Cardiac septum (tissue), 1 donor: ENCODE results near the gene BANF2. TPM values are rescaled to one million over a fixed set of nuclear protein-coding genes. Genes with fewer than 3 reads are reported as not detected.
"Not testable (repeated sequence)": the region's sequence is repeated elsewhere in the genome, so short reads cannot be mapped to it uniquely, and the experiment has no call there.

Experiments used
- DNase-seq: peaks from one replicate; pipeline ENCODE4 v3.0.0-alpha.2; 2020; ENCODE audit warnings: low spot score
- intact Hi-C: fragments of 100-400 bp; cut with DNase I; formaldehyde crosslinking; loops from one replicate; pipeline ENCODE4 v1.14.0; 2022
- total RNA-seq: library from RNA; stranded (reverse); fragmentation: NEBNext Ultra II Directional; extraction: Animal tissue kit (Norgen Biotek cat#: 25700); gene quantifications from one replicate; pipeline ENCODE4 v1.2.1, GENCODE V29; 2021
- donor health status: DM: no; HTN: no; CAD: no.

Gene BANF2
- total RNA-seq, 1 donor from 2014 or later, result not detected

DNA sequence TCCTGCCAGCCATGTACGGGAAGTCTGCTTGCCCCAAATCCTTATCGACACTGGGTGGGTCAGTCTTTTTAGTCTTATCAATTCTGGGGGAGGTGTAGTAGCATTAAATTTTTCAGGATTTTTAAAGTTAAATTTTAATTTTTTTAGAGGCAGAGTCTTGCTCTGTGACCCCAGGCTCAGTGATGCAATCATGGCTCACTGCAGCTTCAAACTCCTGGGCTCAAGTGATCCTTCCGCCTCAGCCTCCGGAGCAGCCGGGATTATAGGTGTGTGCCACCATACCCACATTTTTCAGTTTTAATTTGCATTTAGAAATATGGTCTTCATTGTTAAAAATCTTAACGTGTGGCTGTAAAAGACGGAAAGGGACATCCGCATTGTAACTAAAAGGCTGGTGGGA lies 51.9 kb downstream of the BANF2 start:
- intact Hi-C loops, result loop anchor here (5.0 kb wide), 1 partner anchor 131 kb away; no protein-coding TSS in a partner anchor
- DNase-seq, result no peak

DNA sequence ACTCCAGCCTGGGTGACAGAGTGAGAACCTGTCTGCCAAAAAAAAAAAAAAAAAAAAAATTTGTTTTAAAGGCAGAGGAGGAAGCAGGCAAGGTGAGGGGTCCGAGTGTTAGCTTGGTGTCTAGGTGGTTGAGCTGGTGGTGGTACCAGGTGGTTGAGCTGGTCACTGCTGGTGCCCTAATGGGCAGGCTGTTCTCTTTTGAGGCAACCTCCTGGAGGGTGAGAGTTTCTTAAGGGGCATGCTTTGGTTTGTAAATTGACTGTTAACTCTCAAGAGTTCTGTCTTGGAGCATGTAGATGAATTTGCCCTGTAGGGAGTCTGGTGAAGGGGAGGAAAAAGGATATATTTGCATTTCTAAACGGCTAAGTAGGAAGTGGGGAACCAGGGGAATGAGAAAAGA lies 52.7 kb downstream of the BANF2 start:
- no peak for DNase-seq
- intact Hi-C loops, result loop anchor here (5.0 kb wide), 1 partner anchor 130 kb away; no protein-coding TSS in a partner anchor

DNA sequence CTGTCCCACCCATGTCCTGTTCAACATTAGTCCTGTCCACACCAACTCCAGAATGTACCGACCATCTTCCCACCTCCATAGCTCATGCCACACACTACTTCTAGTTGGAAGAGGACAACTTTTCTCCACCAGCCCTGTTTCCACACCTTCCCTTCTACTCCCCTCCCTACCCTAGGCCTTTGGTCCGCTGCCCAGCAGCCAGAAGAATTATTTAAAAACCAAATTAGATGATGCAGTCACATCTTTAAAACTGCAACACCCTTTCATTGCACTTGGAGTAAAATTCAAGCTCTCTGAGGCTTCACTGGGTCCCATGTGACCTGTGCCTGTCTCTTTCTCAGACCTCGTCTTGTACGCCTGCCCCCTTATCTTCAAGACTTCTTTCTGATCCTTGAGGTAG lies 53.8 kb downstream of the BANF2 start:
- intact Hi-C loops, result loop anchor here (5.0 kb wide), 1 partner anchor 129 kb away; no protein-coding TSS in a partner anchor

DNA sequence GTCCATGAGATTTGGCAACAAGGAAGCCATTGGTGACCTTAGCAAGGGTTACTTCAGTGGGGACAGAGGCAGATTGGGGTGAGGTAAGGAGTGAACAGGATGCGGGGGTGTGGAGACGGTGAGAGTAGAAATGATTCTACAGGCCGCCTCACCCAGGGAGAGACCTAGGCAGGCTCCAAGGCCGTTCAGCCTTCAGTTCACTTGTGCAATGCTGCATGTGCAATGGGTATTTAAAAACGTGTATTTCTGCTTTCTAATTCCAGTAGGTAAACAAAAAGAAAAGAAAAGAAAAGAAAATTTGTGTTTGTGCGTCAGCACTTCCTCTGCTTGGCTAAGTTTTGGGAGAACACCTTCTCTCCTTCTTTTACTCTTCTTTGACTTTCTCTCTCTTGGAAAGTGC lies 56.8 kb downstream of the BANF2 start:
- no peak for DNase-seq
- intact Hi-C loops, result no loop called here

More for the DNA sequence above, 53.8 kb downstream of the BANF2 start:
- no peak for DNase-seq

DNA sequence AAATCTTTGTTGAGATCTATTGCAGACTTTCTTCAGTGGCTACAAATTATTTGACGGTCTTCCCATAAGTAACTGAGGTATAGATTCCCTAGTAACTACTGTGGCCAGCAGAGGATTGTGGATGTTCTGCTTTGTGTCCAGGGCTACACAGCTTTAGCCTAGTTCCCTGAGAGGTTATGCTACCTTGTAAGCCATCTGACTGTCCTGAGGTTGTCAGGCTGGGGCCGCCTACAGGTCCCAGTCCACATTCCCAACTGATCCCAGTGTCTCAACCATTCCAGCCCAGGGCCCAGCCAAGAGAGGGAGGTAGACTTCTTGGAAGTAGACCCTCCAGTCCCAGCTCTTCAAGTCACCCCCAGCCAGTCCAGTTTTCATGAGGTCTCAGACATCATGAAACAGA lies 57.7 kb downstream of the BANF2 start:
- no peak for DNase-seq
- intact Hi-C loops, result no loop called here

DNA sequence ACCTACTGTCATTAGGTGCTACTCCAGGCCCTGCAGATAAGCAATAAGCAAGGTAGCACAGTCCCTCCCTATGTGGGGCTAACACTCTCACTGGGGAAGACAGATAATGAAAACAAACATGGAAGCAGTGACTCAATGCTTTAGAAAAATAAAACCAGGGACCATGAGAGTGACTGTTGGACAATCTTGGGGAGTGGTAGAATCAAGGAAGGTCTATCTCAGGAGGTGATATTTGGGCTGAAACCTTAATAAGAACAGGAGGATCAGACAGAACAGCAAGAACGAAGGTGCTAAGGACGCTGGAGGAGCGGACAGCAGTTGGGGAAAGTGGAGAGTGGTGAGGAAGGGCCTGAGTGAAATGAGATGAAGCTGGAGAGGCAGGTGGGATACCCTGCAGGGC lies 58.2 kb downstream of the BANF2 start:
- intact Hi-C loops, result no loop called here
- no peak for DNase-seq

DNA sequence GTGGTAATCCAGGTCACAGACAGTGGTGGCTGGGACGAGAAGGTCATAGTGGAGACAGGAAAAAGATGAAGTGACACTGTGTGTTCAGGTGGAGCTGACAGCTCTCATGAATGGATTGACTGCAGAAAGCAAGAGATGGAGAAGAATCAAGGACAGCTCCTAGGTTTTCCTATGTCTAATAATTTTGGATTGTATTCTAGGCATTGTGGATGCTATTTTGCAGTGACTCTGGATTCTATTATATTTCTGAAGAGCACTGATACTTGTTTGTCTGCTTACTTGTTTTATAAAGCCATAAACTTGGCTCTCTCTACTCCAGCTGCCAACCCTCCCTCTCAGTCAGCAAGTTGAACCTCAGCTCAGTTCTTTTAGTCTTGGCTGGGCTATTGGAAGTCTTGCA lies 58.7 kb downstream of the BANF2 start:
- intact Hi-C loops, result no loop called here
- DNase-seq, result no peak

DNA sequence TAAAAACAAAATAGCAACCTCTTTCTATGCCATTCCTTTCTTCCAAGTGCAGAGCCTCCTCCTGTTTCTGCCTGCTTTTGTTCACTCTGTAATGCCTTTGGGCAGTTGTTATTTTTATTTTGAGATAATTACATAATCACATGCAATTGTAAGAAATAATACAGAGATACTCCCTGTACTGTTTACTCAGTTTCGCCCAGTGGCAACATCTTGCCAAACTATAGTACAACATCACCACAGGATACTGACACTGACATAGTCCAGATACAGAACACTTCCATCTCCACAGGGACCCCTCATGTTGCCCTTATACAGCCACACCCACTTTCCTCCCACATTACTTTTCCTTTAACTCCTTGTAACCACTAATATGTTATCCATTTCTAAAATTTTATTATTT lies 59.7 kb downstream of the BANF2 start:
- intact Hi-C loops, result no loop called here
- DNase-seq, result no peak

DNA sequence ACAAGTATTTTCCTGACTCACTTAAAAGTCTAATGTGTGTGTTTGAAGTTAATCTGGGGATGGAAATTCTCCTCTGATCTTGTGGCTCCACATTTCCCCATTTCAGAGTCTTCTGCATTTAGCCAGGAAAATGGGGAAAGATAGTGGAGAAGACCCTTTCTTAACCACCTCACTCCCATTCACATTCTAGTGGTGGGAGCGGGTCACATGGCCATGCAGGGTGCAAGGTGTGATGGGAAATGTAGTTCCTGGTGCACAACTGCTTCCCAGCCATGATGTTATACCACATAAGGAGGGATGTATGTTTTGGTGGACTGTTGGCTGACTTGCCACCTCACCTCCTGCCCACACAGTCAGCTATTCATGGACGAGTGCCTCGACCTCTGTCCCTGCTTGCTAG lies 61.8 kb downstream of the BANF2 start:
- intact Hi-C loops, result no loop called here
- DNase-seq, result no peak

DNA sequence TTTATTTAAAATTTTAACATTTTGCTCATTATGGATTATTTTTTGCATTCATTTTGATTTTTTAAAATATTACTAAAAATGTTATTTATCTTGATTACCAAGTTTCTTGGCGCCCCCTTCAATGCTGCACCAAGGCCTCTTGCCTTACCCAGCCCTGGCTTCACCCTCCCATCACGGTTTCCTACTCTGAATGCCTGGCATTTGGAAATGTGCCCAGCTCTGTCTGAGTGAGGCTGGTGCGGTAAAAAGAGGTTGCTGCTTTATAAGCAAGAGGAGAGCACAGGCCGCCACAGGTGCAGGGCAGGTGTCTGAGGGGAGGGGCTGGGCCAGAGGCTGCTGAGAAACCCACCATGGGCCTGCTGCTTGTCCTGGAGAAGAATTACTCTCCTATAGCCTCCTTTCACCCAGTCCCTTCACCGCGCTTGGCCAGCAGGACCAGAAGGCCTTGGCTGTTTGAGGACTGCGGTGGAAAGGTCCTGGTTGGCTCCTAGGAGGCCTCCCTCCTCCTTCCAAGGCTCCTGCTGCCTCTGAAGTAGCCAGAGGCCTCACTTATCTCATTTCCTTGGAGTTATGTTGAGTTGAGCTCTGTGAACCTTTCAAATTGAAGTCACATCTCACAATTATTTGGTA lies 62.6 kb downstream of the BANF2 start:
- intact Hi-C loops, result no loop called here
- no peak for DNase-seq

DNA sequence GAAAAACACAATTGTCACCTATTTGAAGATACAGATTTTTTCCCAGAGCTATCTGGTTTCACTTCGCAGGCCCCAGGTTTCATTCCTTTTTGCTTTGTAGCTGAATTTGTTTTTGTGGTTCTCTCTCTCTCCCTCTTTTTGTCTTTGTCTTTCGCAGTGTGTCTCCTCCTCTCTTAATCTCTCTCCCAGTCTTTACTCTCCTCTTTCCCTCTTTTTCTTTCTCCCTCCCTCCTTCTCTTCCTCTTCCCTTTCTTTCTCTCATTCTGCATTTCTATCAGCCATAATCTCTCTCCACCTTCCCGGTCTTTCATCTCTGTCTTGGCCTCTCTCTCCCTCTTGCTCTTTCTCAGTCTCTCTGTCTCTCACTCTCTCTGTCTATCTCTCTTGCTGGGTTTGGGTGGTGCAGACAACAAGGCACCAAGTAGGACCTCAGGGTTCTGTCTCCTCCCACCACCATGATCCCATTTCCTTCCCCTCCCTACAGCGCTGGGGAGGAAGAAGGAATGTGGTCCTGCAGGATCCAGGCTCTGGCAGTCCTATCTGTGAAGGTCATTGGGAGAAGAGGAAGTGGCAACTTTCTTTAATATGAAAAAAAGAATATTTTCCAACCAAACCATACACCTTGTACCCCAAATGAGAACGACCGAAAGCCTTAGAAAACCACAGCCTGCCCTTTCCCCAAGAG lies 63.2 kb downstream of the BANF2 start:
- intact Hi-C loops, result no loop called here
- no peak for DNase-seq

DNA sequence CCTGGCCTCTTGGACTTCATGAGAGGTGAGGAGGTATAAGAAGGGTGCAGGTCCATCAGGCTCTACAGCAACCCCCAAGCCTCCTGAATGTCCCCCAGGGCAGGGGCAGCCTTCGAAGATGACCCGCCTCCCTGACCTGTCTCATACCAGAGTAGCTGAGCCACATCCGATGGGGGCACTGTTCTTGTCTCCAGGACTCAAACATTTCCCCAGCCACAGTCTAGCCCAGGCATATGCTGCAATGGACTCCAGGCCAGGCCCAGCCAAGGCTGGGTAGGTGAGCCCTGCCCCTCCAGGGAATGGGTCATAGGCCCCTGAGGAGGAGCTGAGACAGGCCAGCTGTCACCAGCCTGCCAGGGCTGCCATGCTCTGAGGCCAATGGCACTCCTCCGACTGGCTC lies 65.3 kb downstream of the BANF2 start:
- no peak for DNase-seq
- intact Hi-C loops, result no loop called here

DNA sequence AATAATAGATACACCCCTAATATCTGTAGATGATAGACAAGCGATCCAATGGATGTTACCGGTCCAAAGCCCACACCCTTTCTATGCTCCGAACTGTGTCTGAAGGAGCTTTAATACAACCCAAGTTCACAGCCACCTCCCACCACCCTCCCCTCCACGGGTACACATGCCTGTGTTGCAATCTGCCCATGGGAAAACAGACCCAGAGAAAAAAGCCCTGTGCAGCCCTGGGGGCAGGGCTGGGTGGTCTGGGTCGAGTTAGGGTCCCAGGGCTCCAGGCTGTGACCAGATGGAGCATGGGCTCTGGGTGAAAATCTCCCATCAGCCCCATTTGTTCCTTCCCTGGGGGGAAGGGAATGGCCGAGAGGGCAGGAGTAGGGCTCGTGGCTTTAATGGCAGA lies 65.8 kb downstream of the BANF2 start:
- intact Hi-C loops, result no loop called here
- DNase-seq, result no peak

DNA sequence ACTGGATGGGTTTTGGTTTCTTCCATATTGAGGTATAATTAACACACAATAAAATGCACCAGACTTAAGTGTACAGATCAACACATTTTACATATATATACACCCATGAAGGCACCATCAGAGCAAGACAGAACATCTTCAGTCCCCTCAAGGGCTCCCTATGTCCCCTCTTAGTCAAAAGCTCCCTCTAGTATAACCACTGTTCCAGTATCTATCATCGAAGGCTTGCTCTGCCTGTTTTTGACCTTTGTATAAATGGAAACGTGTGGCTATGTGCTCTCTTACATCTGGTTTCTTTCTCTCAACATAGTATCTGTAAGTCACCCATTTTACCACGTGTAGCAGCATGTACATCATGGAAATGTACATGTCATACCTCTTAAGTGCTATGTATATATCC lies 66.5 kb downstream of the BANF2 start:
- intact Hi-C loops, result no loop called here
- DNase-seq, result no peak

DNA sequence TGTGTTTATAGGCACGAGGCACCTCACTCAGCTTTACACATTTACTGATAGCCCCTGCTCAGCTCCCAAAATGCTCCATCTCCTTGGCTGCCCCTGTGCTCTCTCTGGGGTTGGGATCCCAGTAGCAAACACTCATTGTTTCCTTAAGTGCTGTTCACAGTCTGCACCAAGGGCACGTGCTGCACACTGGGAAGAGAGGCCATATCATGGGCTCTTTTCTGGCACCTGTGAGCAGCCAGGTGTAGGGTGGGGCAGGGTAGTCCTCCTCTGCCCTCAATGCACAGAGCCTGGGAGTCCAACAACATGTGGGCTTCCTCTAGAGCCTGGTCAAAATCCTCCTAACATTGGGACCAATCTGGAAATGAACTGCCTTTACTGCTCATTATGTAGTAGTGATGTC lies 67.9 kb downstream of the BANF2 start:
- DNase-seq, result no peak
- intact Hi-C loops, result no loop called here

DNA sequence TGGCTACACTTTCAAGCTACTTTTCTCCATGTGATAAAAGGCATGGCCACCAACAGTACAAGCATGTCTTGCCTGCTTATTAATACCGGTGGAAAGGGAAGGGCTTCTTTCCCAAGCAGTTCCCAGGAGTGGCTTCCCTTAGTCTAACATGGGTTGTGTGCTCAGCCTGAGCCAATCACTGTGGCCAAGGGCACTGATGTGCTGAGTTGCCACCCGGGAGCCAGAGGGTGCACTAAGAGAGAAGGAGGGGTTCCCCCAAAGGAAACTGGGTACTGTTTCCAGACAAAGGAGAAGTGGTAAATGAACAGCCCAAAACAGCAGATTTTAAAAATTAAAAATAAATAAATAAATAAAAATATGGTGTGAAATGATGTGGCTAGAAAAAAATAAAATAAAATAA lies 68.5 kb downstream of the BANF2 start:
- no peak for DNase-seq
- intact Hi-C loops, result no loop called here

DNA sequence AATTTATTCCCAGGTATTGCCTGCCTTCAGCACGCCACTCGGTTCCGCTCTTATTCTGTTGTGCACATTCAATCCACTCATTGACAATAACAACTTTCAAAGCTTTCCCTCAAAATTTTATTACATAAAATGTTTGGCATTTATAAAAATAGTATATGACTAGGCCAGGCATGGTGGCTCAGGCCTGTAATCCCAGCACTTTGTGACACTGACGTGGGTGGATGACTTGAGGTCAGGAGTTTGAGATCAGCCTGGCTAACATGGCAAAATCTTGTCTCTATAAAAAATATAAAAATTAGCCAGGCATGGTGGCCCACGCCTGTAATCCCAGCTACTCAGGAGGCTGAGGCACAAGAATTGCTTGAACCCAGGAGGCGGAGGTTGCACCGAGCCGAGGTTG lies 70.0 kb downstream of the BANF2 start:
- intact Hi-C loops, DNase-seq: not testable (repeated sequence)

DNA sequence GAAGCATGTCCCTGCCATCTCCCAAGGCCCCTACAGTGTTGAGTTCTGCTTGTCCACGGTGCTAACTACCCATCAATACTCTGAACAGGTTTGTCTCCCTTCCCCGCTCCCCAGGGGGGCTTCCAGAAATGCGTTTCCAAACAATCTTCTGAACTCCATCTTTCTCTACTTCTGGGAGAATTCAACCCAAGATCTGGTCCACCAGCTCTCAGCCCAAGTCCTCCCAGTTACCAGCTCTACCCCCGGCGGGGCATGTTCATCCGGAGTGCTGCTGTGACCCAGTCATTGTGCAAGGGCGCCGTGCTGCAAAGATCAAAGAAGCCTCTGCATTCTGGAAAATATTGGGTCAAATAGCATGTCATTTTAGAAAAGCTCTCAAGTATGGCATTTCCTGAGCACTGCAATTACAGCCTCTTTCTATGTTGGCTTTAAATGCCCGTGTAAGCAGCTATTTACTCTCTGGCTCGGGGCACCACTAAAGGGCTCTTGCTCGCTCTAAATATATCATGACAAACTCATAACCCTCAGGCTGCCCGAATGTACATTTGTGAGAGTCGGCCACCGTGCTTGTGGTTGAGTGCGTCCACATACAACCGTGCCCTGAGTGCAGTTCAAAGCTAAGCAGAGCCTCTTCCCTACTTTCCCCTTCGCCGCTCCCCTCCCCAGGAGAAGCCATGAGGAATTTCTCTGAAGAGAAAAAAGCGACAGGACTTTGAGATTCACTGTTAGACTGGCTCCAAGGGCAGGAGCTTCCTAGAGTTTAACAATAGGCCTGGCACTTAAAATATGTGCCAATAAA lies 71.6 kb downstream of the BANF2 start:
- no peak for DNase-seq
- intact Hi-C loops, result no loop called here

DNA sequence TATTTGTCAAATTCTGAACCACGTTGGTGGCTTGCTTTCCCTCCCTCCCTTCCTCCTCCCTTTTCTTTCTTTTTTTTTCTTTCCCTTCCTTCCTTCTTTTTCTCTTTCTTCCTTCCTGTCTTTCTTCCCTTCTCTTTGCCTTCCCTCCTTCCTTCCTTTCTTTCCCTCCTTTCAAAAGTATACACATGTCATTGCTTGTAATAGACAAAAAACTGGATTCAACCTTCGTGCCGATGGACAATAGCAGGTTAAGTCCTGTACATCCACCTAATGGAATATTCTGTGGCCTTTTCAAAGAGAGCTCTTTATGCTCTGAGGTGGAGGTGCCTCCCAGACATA lies 72.2 kb downstream of the BANF2 start:
- no peak for DNase-seq
- intact Hi-C loops, result no loop called here

DNA sequence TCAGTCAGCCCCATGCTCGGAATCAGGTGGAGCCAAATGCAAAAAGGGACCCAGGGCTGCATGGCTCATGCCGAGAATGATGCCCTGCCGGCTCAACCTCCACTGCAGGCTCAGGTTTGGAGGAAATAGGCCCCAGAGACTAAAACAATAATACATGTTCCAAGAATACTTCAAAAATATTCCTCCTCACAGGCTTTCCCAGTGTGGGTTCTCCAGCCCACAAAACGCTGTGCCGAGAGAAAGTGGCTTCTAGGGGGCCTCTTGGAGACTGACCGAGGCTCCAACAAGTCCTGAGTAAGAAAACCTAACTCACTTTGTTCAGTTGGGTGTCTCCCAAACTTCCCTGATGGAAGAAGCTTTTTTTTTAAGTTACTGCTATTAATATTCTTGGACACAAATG lies 73.9 kb downstream of the BANF2 start:
- no peak for DNase-seq

DNA sequence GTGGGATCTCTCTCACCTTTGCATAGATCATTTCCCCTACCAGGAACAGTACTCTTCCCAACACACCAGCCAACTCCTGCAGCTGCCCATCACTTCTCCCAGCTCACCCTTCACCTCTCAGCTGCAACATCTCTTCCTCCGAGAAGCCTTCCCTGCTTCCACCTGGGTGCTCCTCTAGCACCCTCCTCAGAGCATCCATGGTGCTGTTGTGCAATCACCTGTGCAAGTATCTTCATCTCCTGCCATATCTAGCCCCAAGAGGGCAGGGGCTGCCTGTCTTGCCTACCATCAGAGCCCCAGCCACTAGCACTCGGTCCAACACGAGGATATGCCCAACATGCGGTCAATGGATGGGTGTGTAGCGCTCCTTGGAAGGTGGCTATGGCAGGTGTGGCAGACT lies 75.8 kb downstream of the BANF2 start:
- intact Hi-C loops, result no loop called here

More for the DNA sequence above, 73.9 kb downstream of the BANF2 start:
- intact Hi-C loops, result no loop called here

More for the DNA sequence above, 75.8 kb downstream of the BANF2 start:
- DNase-seq, result no peak
